Measurements from ENCODE around the gene FADS2.

The FADS2 gene

DNA sequence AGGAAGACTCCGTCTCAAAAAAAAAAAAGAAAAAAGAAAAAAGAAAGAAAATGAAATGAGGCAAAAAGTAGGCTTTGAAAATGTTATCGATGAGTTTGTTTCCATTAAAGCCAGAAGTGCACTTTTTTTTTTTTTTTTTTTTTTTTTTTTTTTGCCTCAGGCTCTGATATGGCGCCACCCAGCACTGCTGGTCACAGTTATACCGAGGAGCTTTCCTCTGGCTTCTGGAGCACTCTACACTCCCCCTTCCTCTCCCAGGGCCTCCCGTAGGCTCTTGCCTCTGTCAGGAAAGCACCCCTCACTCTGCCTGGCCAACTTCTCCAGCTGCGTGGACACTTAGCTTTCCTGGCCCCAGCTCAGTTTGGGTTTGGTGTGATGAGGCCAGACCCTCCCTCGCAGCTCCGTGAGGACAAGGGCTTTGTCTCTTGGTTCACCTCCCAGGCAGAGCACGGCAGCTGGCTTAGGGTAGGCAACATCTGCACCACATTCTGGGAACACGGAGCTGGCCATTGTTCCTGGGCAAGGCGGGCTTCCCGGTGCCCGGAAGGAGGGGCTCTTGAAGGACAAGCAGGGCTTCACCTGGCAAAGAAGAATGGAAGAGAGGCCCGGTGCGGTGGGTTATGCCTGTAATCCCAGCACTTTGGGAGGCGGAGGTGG, 16.9 kb downstream of the FADS2 start:
- DNase-seq (ENCODE audit: extremely low read depth, low read depth), result no peak
- H3K4me3 ChIP-seq (replicated peaks; ENCODE audit: low read depth, low read length), result no peak overlapping the region
- TF ChIP-seq, protein P1, sequence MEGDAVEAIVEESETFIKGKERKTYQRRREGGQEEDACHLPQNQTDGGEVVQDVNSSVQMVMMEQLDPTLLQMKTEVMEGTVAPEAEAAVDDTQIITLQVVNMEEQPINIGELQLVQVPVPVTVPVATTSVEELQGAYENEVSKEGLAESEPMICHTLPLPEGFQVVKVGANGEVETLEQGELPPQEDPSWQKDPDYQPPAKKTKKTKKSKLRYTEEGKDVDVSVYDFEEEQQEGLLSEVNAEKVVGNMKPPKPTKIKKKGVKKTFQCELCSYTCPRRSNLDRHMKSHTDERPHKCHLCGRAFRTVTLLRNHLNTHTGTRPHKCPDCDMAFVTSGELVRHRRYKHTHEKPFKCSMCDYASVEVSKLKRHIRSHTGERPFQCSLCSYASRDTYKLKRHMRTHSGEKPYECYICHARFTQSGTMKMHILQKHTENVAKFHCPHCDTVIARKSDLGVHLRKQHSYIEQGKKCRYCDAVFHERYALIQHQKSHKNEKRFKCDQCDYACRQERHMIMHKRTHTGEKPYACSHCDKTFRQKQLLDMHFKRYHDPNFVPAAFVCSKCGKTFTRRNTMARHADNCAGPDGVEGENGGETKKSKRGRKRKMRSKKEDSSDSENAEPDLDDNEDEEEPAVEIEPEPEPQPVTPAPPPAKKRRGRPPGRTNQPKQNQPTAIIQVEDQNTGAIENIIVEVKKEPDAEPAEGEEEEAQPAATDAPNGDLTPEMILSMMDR (IDR thresholded peaks at IDR 0.05; ENCODE audit: low read depth, low read length, missing control alignments), result no peak

DNA sequence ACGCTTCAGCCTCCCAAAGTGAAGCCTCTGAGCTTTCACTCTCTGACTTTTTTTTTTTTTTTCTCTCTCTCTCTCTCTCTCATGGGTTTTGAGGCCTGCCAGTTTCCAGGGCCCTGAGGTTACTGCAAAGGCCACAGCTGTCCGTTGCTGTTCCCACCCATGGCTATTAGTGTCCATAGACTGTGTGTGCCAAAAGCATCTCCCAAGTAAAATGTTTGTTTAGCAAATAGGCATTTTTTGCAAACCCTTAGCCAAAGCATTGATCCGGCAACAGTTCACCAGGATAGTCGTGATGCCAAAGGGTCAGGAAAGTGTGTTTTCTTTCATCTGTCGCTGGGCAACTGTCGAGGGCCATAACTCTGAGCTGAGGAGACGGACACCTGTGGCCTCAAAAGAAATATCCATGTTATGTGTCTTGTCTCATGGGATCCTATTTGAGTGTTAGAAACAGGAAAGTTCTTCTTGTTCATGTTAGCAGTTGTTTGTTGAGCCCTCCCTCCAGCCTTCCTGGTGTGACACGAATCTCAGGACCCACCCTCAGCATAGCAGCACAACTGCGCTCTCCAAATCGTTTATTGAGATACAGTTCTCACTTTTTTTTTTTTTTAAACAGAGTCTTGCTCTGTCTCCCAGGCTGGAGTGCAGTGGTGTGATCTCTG, 18.4 kb downstream of the FADS2 start:
- no peak overlapping the region for H3K4me3 ChIP-seq (replicated peaks; ENCODE audit: low read depth, low read length)
- no peak for DNase-seq (ENCODE audit: extremely low read depth, low read depth)
- TF ChIP-seq, protein P1 (IDR thresholded peaks at IDR 0.05; ENCODE audit: low read depth, low read length, missing control alignments), result no peak

DNA sequence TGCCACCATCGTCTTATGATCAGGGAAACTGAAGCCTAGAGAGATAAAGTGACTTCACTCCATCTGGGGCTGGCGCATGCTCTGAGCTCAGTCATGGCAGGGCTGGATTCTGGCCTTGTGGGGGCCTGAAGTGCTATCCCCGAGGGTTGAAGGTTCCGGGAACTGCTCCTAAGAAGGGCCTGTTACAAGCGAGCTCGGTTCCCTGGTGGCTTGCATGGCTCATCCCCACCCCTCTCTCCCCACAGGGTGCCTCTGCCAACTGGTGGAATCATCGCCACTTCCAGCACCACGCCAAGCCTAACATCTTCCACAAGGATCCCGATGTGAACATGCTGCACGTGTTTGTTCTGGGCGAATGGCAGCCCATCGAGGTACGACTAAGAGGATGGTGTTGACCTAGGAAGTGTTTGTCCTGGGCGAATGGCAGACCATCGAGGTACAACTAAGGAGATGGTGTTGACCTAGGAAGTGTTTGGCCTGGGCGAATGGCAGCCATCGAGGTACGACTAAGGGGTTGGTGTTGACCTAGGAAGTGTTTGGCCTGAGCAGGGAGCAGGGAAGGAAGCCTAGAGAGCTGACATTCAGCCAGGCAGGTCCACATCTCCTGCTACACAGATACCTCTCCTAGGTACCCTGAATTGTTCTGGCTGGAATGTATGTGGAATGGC, 19.9 kb downstream of the FADS2 start:
- TF ChIP-seq, protein P1 (IDR thresholded peaks at IDR 0.05; ENCODE audit: low read depth, low read length, missing control alignments), result no peak
- H3K4me3 ChIP-seq (replicated peaks; ENCODE audit: low read depth, low read length), result no peak overlapping the region
- DNase-seq (ENCODE audit: extremely low read depth, low read depth), result no peak

DNA sequence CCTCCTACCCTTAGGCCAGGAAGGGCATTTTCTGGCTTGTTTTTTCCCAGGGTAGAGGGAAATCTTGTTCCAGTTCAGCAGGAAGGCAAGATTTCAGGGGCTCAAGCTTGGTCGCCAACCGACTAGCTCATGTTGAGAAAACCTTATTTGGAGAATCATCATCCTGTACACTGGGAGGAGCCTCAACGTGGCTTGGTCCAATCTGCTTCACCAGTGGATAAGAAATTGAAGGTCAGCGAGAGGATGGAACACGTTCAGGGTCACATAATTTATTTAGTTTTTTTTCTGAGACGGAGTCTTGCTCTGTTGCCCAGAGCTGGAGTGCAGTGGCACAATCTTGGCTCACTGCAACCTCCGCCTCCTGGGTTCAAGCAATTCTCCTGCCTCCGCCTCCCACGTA, 20.5 kb downstream of the FADS2 start:
- TF ChIP-seq, protein P1 (IDR thresholded peaks at IDR 0.05; ENCODE audit: low read depth, low read length, missing control alignments), result no peak
- DNase-seq (ENCODE audit: extremely low read depth, low read depth), result no peak
- H3K4me3 ChIP-seq (replicated peaks; ENCODE audit: low read depth, low read length), result no peak overlapping the region

DNA sequence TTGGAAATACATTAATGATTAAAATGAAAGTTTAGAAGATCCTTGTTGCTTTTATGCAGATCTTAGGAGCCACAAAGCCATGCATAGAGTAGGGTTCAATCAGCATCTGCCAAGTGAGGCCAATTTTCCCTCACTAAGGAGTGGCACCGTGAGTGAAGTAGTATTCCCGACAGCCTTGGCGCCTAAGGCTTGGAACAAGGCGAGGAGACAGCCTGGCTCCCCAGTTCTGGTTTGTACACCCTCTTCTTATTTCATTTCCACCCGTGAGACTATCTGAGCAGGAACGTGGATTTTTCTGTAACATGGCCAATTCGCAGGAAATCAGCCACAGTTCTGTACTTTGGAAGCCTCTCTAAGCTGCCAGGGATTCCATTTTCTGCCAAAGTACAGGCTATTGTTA, 22.6 kb downstream of the FADS2 start:
- no peak overlapping the region for H3K4me3 ChIP-seq (replicated peaks; ENCODE audit: low read depth, low read length)
- no peak for DNase-seq (ENCODE audit: extremely low read depth, low read depth)
- TF ChIP-seq, protein P1 (IDR thresholded peaks at IDR 0.05; ENCODE audit: low read depth, low read length, missing control alignments), result no peak

DNA sequence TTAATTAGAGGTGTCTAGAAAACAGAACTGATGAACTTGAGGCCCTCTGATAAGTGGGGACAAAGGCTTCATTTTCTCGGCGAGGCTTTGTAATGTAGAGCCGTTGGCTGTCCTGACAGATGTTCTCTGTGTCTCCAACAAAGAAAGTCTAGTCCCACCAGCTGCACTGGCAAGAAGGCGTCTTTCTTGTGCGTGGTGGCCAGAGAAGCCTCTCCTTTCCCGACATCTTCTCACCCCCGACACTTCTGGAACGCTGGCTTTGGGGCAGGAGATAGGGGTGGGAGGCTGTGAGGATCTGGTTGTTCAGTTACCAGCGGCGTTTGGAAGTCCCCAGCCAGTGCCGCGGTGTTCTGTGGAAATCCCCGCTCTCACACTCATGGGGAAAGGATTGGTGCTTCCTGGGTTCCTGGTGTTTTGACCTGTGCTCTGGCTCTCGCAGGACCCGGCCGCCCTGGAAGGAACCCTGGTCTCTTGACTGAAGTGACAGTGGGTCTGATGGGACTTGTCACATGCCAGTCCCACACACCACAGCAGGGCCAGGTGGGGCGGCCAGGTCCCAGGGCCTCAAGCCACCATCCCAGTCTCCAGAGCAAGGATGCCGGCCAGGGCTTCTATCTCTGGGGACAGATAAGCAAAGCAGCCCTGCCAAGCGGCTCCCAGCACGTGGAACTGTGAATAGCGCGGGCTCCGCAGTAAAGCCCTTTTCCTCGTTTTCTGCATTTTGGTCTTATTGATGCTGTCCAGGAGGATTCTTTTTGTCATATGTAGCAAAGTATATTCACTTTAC, 23.2 kb downstream of the FADS2 start:
- TF ChIP-seq, protein P1 (IDR thresholded peaks at IDR 0.05; ENCODE audit: low read depth, low read length, missing control alignments), result no peak
- no peak for DNase-seq (ENCODE audit: extremely low read depth, low read depth)
- no peak overlapping the region for H3K4me3 ChIP-seq (replicated peaks; ENCODE audit: low read depth, low read length)

All from HFF-Myc (cell line).